Brain microvascular endothelial cell (primary cell): ENCODE results near the gene ADAM10.

ENCODE experiments used
- DNase-seq: peaks from one replicate; pipeline ENCODE4 v3.0.0-alpha.2; 2020
- H3K27ac ChIP-seq: fragments of 250-450 bp; sonication (Bioruptor Pico); 2 replicates; pipeline ENCODE4 v1.5.1; 2020; ENCODE audit warnings: mild to moderate bottlenecking, moderate library complexity
- H3K27me3 ChIP-seq: fragments of 250-450 bp; sonication (Bioruptor Pico); replicated peaks from 2 replicates; pipeline ENCODE4 v1.5.1; 2020; ENCODE audit warnings: mild to moderate bottlenecking
- H3K36me3 ChIP-seq: fragments of 250-450 bp; sonication (Bioruptor Pico); replicated peaks from 2 replicates; pipeline ENCODE4 v1.5.1; 2020; ENCODE audit warnings: mild to moderate bottlenecking
- H3K4me3 ChIP-seq: 2 replicates; pipeline ENCODE4 v1.5.1; 2011; ENCODE audit warnings: low read depth, mild to moderate bottlenecking, control low read depth, low read length, moderate library complexity
- in situ Hi-C: cut with HindIII; loops from 2 replicates; pipeline ENCODE4 v1.10.0; 2017; ENCODE audit warnings: low sequenced_read_pairs, low pct_ligation_motif_present
- TF ChIP-seq, protein P1 (sequence below): IDR thresholded peaks from 2 replicates; pipeline ENCODE4 v1.5.1; 2011; ENCODE audit warnings: low read depth, mild to moderate bottlenecking, moderate library complexity, low read length, control low read depth, inconsistent platforms; ENCODE audit errors: missing control alignments

Gene ADAM10

DNA sequence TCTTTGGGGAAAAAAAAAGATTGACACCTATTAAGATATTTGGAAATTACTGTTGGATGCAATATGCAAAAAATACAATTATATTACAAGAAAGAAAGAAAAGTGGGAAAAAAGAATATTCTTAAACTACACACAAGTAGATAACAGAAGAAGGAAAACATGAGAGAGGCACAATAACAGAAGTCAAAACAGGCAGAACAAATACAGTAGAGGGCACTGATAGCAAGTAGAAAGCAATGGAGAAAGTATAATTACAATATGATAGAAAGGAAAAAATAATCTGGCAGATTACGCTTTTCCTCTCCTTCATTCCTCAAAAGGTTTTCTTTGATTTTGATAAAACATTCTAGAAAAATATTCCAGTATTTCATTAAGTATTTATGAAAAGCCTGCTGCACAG lies 72.1 kb downstream of the ADAM10 start:
- Histone ChIP-seq H3K4me3 (no peak overlapping the region), H3K27ac (no peak overlapping the region), H3K27me3 (no peaks in the 10 kb centered on the region), H3K36me3 (peaks cover 2% of the 10 kb centered on the region)
- in situ Hi-C loops, result no loop called here
- DNase-seq, result no peak
- TF ChIP-seq, protein P1, sequence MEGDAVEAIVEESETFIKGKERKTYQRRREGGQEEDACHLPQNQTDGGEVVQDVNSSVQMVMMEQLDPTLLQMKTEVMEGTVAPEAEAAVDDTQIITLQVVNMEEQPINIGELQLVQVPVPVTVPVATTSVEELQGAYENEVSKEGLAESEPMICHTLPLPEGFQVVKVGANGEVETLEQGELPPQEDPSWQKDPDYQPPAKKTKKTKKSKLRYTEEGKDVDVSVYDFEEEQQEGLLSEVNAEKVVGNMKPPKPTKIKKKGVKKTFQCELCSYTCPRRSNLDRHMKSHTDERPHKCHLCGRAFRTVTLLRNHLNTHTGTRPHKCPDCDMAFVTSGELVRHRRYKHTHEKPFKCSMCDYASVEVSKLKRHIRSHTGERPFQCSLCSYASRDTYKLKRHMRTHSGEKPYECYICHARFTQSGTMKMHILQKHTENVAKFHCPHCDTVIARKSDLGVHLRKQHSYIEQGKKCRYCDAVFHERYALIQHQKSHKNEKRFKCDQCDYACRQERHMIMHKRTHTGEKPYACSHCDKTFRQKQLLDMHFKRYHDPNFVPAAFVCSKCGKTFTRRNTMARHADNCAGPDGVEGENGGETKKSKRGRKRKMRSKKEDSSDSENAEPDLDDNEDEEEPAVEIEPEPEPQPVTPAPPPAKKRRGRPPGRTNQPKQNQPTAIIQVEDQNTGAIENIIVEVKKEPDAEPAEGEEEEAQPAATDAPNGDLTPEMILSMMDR, result no peak

DNA sequence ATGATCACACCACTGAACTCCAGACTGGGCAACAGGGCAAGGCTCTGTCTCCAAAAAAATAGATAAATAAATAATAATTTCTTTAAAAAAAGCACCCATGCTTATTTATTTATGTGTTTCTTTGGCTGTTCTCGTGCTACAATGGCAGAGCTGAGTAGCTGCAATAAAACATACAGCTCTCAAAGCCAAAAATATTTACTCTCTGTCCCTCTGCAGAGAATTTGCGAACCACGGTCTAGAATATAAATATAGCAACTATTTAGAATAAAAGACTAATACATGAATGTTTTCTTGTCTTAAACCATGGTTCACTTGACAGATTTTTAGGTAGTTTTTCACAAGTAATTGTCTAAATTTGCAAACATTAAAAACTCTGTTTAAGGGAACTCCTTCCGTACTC lies 72.7 kb downstream of the ADAM10 start:
- TF ChIP-seq, protein P1, result no peak
- H3K4me3 ChIP-seq, result no peak overlapping the region
- in situ Hi-C loops, result no loop called here
- H3K36me3 ChIP-seq, result peaks cover 2% of the 10 kb centered on the region
- no peaks in the 10 kb centered on the region for H3K27me3 ChIP-seq
- no peak for DNase-seq
- H3K27ac ChIP-seq, result no peak overlapping the region

DNA sequence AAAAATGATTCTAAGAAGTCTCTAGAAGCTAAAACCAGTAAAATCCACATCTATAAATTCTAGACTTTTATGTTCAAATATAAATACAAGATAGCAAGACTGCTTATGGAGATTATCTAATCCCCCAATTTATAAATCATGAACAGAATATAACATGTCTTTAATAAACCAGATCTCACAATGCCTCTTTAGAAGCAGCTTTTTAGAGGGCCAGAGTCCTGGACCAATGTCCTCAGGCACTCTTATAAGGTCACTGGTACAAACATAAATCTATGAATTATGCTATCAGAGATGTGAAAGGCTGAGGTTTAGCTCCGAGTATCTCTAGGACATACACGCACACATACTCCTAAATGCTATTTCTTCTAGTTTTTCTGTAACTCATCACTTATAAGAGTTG lies 78.3 kb downstream of the ADAM10 start:
- no peak for DNase-seq
- Histone ChIP-seq H3K27ac (no peak overlapping the region), H3K36me3 (no peaks in the 10 kb centered on the region), H3K27me3 (no peaks in the 10 kb centered on the region), H3K4me3 (no peak overlapping the region)
- in situ Hi-C loops, result no loop called here
- TF ChIP-seq, protein P1, result no peak

DNA sequence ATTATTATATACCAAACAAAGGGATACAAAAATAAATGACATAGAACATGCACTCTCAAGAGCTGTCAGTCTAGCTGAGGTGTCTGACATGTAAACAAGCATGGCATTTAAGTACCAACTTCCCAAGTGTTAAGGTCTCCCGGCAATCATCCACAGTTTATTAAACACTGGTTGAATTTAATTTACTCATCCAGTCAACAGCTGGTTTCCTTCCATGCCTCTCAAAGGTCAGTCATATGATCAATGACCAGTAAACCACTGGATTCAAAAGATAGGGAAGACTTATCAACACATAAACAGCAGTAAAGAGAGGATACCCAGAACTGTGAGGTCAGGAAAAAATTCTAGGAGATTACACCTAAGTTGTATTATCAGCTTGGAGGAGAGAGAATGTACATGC lies 80.4 kb downstream of the ADAM10 start:
- TF ChIP-seq, protein P1, result no peak
- no peak for DNase-seq
- no peak overlapping the region for H3K27ac ChIP-seq
- H3K27me3 ChIP-seq, result no peaks in the 10 kb centered on the region
- in situ Hi-C loops, result no loop called here
- no peak overlapping the region for H3K4me3 ChIP-seq
- H3K36me3 ChIP-seq, result no peaks in the 10 kb centered on the region

DNA sequence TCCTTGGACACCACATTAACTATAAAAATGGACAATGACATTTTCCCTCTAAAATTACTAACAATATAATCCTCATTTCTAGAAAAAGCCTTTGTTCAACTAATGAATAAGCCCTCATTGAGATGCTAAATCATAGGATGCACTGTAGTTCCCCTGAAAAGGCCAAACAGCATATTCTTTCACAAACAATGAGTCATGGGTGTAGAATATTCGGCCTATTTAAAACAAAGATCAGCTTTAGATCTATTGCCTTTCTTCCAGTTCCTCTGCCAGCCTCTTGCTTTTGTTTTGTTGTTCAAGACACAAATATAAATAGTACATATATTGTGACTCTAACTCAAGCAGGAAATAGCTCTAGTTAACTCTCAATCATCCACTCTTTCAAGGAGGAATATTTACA lies 82.5 kb downstream of the ADAM10 start:
- Histone ChIP-seq H3K36me3 (no peaks in the 10 kb centered on the region), H3K27me3 (no peaks in the 10 kb centered on the region), H3K27ac (no peak overlapping the region), H3K4me3 (no peak overlapping the region)
- TF ChIP-seq, protein P1, result no peak
- no peak for DNase-seq
- in situ Hi-C loops, result no loop called here

DNA sequence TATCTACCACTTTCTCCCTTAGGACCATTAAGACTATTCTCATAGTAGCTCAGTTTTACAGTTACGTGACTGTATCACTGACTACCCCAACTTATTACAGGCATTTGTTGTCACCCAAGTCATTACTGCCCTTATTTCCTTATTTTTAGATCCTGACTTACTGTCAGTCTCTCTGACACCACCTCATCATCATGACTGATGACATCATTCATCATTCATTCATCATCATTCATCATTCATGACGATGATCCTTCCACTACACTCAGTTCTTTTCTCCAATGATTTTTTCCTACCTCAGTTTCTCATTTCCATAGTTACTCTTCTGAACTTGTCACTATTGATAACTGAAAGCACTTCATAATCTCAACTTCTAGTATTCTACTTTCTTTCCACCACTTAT lies 83.8 kb downstream of the ADAM10 start:
- Histone ChIP-seq H3K27ac (no peak overlapping the region), H3K27me3 (no peaks in the 10 kb centered on the region), H3K4me3 (no peak overlapping the region), H3K36me3 (no peaks in the 10 kb centered on the region)
- no peak for DNase-seq
- TF ChIP-seq, protein P1, result no peak
- in situ Hi-C loops, result no loop called here
